Activated T-cell treated with anti-CD3 and anti-CD28 coated beads, Interleukin-2, amount 50 U/mL, for 48 hours (primary cell): ENCODE measurements around the gene STK32B.
"Not testable (repeated sequence)": the region's sequence is repeated elsewhere in the genome, so short reads cannot be mapped to it uniquely, and the experiment has no call there.

ENCODE experiments used
- DNase-seq, 2 experiments: peaks; one replicate each; pipeline ENCODE4 v3.0.0-alpha.2; 2020

STK32B gene

DNA sequence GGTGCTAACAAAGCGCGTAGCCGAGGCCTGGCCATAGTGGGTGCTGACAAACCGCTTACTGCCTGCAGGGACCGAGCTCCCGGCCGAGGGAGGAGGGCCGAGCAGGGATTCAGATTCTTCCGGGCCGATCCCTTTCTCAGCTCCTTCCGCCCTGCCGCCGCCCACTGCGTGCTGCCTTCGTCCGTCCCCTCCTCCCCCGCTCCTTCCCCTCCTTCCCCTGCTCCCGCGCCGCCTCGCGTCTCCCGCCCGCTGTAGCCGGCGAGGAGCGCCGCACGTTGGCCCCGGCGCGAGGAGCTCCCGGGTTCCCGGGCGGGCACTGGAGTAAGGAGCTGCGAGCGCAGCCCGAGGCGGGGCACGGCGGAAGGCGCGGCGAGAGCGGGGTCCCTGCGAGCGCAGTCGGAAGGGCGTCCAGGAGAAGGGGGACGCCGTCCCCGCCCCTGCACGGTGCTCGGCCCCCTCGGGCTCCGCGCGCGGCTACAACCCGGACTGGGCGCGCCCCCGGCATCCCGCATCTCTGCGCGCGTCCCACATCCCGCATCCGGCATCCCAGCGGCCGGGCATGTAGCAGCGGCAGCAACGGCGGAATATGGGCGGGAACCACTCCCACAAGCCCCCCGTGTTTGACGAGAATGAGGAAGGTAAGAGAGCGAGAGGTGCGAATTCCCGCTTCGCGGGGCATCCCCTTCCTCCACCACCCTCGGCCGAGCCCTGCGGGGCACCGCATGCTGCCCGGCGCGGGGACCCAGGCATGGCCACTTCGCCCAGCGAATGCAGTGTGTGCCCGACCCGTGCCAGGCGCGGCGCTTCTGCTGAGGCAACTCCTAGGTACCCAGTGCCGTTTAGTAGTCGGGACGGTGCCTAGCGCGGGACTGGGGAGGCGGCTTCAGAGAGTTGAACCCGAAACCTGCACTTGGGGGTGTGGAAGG, at the start of gene STK32B:
Gene STK32B, plus strand, starts transcription at position 203 of the 926 bp plus-strand sequence.
- peak; percentile 23 to 36 for DNase-seq

DNA sequence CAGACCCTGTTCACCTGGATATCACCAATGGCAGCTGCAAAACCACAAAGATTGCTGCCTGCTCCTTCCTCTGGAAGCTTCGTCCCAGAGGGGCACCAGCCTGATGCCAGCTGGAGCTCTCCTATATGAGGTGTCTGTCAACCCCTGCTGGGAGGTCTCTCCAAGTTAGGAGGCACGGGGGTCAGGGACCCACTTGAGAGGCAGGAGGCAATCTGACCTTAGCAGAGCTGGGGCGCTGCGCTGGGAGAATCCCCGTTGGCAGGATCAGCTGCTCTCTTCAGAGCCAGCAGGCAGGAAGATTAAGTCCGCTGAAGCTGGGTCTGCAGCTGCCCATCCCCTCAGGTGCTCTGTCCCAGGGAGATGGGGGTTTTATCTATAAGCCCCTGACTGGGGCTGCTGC, 49.6 kb upstream of the STK32B start:
- DNase-seq = not testable (repeated sequence)

- DNase-seq = no peak
Measured at GRCh38 chr4:5003372-5003857, 47.9 kb upstream of the STK32B start.

DNA sequence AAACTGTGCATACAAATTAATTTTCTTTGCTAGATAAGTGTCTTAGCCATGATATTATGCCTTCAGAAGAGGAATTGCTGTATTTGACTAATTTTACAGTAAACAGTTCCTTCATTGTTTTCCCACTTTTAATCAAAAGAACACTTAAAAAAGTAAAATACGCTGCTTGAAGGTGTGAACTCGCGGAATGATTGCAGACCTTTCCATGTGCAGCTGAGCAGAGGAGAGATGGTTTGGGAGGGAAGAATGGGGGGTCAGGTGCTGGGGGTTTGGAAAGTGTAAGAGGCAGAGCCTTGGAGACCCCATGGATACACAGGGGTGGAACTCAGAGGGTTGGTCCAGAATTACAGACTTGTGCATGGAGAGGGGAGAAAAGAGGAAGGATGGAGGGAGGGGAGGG, 47.4 kb upstream of the STK32B start:
- DNase-seq = no peak

GRCh38 chr4:5004496-5004895, 46.8 kb upstream of the STK32B start:
- DNase-seq = no peak

- not testable (repeated sequence) for DNase-seq
Measured at GRCh38 chr4:5006932-5007331, 44.3 kb upstream of the STK32B start.

DNA sequence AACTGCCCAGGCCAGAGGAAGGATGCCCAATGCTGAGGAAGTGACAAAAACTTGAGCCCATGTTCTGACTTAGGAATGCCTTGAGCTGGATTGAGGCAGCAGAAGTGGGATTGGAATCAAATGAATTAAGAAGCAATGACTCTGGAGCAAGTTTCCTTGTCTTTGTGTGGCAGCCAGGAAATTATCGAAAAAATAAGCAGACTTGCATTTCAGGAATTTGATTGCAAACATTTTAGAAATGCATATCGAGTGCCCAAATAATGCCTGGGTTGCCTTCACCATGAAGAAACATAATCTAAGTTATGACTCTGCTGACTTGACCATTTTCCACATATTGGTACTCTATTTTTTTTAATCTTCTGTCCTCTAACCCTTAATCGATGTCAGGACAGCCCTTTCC, 41.5 kb upstream of the STK32B start:
- no peak for DNase-seq

GRCh38 chr4:5010984-5011383, 40.3 kb upstream of the STK32B start:
- DNase-seq = no peak

DNA sequence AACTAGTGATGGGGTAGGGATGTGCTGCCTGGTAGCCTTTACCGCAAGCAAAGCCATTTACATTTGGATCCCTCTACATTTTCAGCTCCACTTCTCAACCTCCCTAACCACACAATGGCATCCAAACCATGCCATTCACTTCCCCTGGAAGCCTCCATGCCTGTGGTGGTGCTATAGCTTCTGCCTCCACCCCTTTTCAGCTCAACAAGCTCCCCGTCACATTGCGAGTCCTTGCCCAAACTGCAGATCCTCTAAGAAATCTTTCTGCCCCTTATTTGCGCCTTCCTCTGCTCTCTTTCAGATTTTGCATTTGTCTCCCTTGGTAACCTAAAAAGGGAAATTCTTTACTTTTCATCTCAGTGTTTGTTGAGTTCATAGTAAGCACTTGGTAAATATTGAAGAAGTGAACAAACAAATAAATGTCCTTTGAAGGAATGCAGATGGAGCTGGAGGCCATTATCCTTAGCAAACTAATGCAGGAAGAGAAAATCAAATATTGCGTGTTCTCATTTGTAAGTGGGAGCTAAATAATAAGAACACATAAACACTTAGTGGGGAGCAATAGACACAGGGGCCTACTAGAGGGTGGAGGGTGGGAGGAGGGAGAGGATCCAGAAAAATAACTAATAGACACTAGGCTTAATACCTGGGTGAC, 38.9 kb upstream of the STK32B start:
- DNase-seq = no peak

GRCh38 chr4:5012958-5013357, 38.3 kb upstream of the STK32B start:
- no peak for DNase-seq

DNA sequence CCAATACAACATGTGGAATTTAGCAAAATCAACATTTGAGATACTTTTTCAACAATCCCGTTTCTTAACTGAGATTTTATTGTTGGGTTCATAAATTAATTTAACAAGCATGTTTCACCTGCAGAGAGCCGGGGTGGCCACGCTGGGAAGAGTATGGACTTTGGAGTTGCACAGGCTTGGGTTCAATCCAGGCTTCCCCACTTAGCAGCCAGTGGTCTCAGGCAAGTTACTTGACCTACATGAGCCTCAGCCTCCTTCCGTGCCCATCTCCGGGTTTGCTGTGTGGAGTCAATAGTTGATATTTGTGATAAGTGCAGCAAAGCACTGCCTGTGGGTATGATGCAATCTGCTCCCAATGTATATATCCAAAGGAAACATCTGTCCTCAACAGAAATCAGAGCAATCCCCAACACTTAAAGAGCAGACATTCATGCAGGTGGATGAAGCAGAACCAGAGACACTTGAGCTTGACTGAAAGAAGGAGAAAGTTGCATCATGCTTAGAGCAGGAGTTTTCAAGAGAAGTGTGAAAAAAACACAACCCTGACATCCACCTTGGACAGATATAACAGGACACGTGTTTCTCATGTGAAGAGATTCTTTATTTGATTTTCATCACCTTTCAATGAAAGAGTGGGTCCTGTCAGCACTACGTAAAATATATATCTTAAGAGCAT, 37.1 kb upstream of the STK32B start:
- DNase-seq = no peak

GRCh38 chr4:5018096-5018495, 33.2 kb upstream of the STK32B start:
- DNase-seq = no peak

DNA sequence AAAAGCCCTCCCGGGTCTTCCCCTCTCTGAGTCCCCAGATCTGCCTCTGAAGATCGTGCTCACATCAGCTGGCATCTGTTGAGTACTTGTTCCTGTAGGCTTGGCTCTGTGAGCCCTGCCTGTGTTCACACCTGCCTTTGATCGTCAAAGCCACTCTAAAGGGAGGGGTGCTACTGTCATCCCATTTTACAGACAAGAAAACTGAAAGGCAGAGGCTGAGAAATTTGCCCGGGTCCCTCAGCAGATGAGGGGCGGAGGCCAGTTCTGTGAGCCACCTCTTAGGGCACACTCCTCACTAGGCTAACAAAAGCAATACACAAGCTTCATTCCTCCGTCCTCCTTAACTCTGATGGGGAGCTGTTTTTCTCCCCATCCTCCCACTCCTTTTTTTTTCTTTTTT, 32.7 kb upstream of the STK32B start:
- DNase-seq = no peak

- no peak for DNase-seq
Measured at GRCh38 chr4:5019274-5019673, 32.0 kb upstream of the STK32B start, which contains the start of gene CYTL1. CYTL1 (minus strand) TSS chr4:5019458; CDS start chr4:5019445, 13 bp downstream.

DNA sequence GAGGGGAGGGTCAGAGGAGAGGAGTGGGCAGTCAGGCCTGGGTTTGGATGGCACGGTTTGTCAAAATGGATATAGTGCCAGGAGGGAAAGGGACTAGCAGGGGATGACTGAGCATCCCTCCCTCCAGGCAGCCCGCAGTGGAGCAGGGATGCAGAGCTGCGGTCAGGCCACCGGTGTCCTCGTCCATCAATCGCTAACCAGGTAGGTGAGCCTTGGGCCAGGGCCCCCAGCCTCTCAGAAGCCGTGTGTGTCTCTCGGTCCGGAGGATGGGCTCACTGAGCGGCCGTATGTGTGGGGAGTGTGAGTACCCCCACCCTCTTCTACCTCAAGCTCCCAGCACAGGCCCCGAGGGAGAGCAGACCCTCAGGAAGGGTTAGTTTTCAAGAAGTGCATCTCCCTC, 31.5 kb upstream of the STK32B start:
- no peak for DNase-seq

DNA sequence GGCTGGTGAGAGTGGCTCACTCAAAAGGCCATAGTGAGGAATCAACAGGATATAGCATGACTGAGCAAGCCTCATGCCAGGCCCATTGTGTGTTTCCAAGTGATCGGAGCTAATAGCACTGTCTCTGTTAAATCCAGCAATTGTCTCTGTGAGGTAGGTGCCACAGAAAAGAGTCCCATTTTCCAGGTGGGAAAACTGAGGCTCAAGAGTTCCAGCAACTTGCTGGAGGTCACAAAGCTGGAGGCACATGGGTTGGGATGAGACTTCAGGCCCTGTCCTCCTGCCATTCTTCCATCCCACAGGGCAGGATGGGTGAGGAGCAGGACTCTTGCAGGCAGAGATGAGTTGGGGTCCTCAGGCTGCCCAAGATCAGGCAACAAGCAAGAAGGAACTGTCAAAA, 30.9 kb upstream of the STK32B start:
- no peak for DNase-seq

- DNase-seq = no peak
Measured at GRCh38 chr4:5021546-5021945, 29.7 kb upstream of the STK32B start.

DNA sequence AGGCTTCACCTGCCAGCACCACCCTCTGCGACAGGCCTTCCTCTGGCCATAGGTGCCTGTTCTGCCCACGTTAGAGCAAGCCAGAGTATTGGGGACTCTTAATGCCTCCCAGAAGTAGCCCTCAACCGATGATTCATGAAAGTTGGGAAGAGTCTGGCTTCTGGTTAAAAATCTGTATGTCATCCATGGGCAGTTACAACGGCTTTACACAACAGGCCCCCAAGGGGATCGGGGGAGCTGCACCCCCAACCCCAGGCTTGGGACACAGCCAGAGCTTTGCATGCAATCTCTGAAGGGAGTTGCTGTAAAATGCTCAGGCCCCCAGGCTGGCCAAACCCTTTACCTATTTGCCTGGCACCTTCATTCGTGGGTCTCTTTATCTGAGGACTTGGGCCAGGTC, 26.6 kb upstream of the STK32B start:
- no peak for DNase-seq

DNA sequence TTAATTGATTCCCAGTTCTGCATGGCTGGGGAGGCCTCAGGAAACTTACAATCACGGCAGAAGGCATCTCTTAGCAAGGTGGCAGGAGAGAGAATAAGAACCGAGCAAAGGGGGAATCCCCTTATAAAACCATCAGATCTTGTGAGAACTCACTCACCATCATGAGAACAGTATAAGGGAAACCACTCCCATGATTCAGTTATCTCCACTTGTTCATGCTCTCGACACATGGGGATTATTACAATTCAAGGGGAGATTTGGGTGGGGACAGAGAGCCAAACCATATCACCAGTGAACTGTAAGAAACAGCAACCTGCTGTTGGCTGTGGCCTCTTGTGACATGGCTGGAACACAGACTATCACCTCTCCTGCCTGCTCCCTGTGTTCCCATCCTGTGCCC, 24.9 kb upstream of the STK32B start:
- DNase-seq = no peak

- no peak for DNase-seq
Measured at GRCh38 chr4:5027346-5027745, 23.9 kb upstream of the STK32B start.

GRCh38 chr4:5028480-5028879, 22.8 kb upstream of the STK32B start:
- no peak for DNase-seq

- no peak for DNase-seq
Measured at GRCh38 chr4:5029447-5029846, 21.8 kb upstream of the STK32B start.

- DNase-seq = no peak
Measured at GRCh38 chr4:5030221-5030620, 21.1 kb upstream of the STK32B start.

DNA sequence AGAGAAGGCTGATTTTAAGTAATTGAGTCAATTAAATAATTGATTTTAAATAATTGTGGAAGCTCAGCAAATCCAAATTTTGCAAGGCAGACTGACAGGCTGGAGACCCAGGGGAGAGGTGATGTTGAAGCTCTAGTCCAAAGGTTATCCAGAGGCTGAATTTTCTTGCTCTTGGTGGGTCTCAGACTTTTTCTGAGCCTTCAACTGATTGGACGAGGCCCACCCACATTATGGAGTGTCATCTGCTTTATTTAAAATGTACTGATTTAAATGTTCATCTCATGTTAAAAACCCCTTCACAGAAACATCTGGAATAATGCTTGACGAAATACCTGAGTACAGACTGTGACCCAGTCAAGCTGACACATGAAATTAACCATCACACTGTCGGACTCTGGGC, 20.4 kb upstream of the STK32B start:
- DNase-seq = no peak
